ENCODE data around the gene CPED1.

CPED1 gene

DNA sequence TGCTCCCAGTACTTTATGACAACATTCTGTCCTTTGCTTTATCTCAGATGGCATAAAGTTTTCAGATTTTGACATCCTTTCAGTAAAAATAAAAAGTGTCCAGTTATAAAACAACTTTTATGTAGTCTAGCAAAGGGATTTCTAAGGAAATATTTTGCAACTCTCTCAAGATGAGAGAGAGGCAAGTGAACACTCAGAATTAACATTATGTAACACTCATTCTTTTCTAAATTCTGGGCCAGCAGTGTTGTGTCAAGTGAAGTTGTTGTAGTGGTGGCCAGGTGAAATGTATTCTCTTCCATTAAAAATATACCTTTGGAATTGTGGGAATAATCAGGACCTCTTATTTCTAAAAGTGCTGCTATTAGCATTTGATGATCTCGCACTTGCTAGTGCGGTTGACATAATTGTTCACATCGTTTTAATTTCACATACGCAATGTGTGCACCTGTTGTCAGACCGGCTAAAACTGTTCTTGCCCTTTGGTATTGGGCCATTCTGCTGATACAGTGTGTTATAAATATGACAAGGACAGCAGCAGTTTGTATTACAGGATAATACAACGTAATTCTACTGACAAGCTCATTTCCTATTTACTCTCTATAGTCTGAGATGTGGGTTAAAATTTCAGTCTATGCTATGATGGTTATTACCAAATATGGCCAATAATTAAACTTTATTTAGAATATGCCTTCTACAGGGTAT, 23.8 kb downstream of the CPED1 start:
- no peaks in the 10 kb centered on the region for H3K9me3 Mint-ChIP-seq
- ATAC-seq, result no peak

DNA sequence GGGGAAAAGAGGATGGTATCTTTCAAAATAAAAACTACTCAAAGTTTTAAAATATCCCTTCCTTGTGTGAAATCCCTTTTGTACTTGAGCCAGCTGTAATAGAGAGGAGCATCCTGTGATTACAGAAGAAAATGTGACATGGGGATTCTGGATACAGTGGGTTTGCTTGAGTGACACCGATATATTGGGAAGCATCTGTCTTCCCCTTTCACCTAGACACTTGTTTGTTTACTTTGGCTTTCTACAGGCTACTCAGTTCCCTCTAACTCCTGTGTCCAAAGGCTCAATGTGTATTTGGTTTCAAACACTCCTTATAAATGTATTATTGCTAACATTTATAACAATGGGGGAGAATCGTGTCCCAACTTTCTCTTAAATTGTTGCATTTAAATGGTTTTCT, 24.4 kb downstream of the CPED1 start:
- Mint-ChIP-seq H3K4me1 (no peaks in the 10 kb centered on the region), H3K9me3 (no peaks in the 10 kb centered on the region), H3K36me3 (ENCODE audit: low read depth) (no peaks in the 10 kb centered on the region), H3K27ac (no peak overlapping the region), H3K27me3 (peaks cover 6% of the 10 kb centered on the region), H3K4me3 (no peak overlapping the region)
- ATAC-seq, result no peak
- DNase-seq, result no peak

More for the DNA sequence above, 23.8 kb downstream of the CPED1 start:
- no peaks in the 10 kb centered on the region for H3K36me3 Mint-ChIP-seq (ENCODE audit: low read depth)
- no peaks in the 10 kb centered on the region for H3K4me1 Mint-ChIP-seq
- no peak for DNase-seq
- H3K27ac Mint-ChIP-seq, result no peak overlapping the region
- H3K4me3 Mint-ChIP-seq, result no peak overlapping the region
- H3K27me3 Mint-ChIP-seq, result peaks cover 6% of the 10 kb centered on the region

- no peak for DNase-seq
- Mint-ChIP-seq H3K4me3 (no peak overlapping the region), H3K27me3 (no peaks in the 10 kb centered on the region), H3K36me3 (ENCODE audit: low read depth) (no peaks in the 10 kb centered on the region), H3K4me1 (no peaks in the 10 kb centered on the region), H3K27ac (no peak overlapping the region), H3K9me3 (no peaks in the 10 kb centered on the region)
- ATAC-seq, result no peak
Measured at GRCh38 chr7:121015560-121015959, 27.0 kb downstream of the CPED1 start.

DNA sequence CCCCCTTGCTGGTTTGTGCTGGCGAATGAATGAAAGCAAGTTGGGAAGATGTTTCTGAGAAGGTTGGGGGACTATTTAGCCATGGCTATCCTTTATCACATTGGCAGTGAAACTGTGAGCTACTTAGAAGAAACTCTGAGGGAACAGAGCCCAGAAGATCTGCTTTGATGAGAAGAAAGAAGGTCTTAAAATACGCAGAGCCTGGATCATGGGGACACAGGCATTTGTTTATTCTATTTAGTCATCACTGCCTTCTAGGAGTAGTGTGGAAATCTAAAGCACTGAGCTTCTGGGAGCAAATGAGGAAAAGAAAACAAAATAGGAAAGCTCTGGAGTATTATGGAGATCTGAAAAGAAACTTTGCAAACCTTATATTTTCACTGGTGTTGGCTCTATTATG, 28.5 kb downstream of the CPED1 start:
- Mint-ChIP-seq H3K4me1 (no peaks in the 10 kb centered on the region), H3K27me3 (no peaks in the 10 kb centered on the region), H3K9me3 (no peaks in the 10 kb centered on the region), H3K27ac (no peak overlapping the region), H3K4me3 (no peak overlapping the region), H3K36me3 (ENCODE audit: low read depth) (no peaks in the 10 kb centered on the region)
- DNase-seq (no peak), ATAC-seq (no peak)

- Mint-ChIP-seq H3K27me3 (no peaks in the 10 kb centered on the region), H3K27ac (no peak overlapping the region), H3K4me1 (no peaks in the 10 kb centered on the region), H3K4me3 (no peak overlapping the region), H3K36me3 (ENCODE audit: low read depth) (no peaks in the 10 kb centered on the region), H3K9me3 (no peaks in the 10 kb centered on the region)
- ATAC-seq (no peak), DNase-seq (no peak)
Measured at GRCh38 chr7:121017586-121017985, 29.1 kb downstream of the CPED1 start.

- no peak overlapping the region for H3K4me3 Mint-ChIP-seq
- H3K27ac Mint-ChIP-seq, result no peak overlapping the region
- DNase-seq (no peak), ATAC-seq (no peak)
- no peaks in the 10 kb centered on the region for H3K9me3 Mint-ChIP-seq
- H3K27me3 Mint-ChIP-seq, result no peaks in the 10 kb centered on the region
- H3K4me1 Mint-ChIP-seq, result no peaks in the 10 kb centered on the region
- H3K36me3 Mint-ChIP-seq (ENCODE audit: low read depth), result no peaks in the 10 kb centered on the region
Measured at GRCh38 chr7:121019018-121019417, 30.5 kb downstream of the CPED1 start.

DNA sequence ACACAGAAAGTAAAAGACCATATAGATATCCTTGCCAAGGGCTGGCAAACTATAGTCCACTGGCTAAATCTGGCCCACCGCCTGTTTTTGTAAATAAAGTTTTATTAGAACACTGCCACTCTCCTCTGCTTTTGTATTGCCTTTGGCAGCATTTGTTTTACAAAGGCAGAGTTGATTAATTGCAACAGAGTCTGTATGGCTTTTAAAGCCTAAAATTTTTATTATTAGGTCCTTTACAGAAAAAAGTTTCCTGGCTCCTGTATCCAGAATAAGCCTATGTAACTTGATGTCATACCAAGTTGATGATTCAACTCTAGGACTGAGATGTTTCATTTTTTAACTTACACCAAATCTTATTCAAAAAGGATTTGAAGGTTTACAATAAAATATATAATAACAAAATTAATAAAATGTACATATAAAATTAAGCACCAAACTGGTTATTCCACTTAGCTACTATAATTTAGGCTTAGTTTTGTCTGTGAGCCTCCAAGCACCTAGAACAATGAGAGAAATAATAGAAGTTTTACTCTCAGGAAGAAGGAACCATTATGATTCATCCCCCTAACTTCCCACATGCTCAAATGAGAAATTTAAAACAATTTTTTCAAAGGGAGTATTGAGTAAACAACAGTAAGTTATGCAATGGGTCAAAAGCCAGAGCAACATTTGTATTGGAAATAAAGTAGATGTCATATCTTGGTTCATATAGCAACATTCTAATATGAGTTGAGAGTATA, 31.9 kb downstream of the CPED1 start:
- ATAC-seq, result no peak
- Mint-ChIP-seq H3K9me3 (no peaks in the 10 kb centered on the region), H3K27me3 (no peaks in the 10 kb centered on the region), H3K36me3 (ENCODE audit: low read depth) (no peaks in the 10 kb centered on the region), H3K4me1 (no peaks in the 10 kb centered on the region), H3K27ac (no peak overlapping the region), H3K4me3 (no peak overlapping the region)
- DNase-seq, result no peak

DNA sequence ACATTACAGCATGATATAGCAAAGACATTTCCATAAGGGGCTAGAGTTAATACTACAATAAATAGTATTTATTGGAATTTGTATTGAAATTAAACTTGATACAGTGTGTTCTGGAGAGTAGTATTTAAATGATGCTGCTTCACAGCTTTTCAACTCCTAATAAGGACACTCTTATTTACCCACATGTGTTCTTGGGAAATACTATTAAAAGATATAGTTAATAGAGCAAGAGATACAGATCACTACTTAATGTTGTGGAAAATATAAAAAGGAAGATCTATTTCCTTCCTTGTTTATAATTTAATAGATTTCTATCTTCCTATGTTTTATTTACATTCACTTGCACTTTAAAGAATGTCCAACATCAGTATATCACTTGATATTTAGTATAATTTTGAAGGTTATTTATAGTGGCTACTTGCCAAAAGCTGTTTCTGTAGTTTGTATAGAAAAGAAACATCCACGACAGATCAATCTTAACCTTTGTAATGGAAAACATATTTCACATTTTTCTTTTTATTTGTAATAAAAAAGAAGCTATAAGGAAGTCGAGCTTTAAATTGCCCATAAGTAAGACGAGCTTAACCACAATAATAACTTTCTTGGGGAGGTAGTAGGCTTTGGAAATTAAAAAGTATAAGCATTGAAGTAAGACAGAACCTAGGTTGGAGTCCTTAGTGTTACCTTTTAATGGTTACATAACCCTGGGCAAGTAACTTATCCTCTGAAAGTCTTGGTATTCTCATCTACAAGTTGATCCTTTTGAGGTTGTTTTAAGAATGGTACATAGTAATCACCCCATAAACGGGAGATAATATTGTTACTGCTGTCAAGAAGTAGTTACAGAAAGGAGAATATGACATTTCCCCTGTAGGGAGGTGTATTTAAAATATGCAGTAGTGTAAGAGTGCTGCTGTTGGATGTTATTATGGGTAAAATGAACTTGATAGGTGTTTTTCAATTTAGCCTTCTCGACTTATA, 32.8 kb downstream of the CPED1 start:
- H3K4me1 Mint-ChIP-seq, result peaks cover under 1% of the 10 kb centered on the region
- no peak for ATAC-seq
- H3K27me3 Mint-ChIP-seq, result peaks cover 2% of the 10 kb centered on the region
- peaks cover 3% of the 10 kb centered on the region for H3K9me3 Mint-ChIP-seq
- no peak overlapping the region for H3K4me3 Mint-ChIP-seq
- DNase-seq, result no peak
- no peaks in the 10 kb centered on the region for H3K36me3 Mint-ChIP-seq (ENCODE audit: low read depth)
- H3K27ac Mint-ChIP-seq, result no peak overlapping the region

GRCh38 chr7:121023194-121023593, 34.7 kb downstream of the CPED1 start:
- Mint-ChIP-seq H3K9me3 (peaks cover 3% of the 10 kb centered on the region), H3K27ac (no peak overlapping the region), H3K36me3 (ENCODE audit: low read depth) (no peaks in the 10 kb centered on the region), H3K4me3 (no peak overlapping the region), H3K27me3 (peaks cover 2% of the 10 kb centered on the region), H3K4me1 (peaks cover 2% of the 10 kb centered on the region)
- DNase-seq (no peak), ATAC-seq (no peak)

DNA sequence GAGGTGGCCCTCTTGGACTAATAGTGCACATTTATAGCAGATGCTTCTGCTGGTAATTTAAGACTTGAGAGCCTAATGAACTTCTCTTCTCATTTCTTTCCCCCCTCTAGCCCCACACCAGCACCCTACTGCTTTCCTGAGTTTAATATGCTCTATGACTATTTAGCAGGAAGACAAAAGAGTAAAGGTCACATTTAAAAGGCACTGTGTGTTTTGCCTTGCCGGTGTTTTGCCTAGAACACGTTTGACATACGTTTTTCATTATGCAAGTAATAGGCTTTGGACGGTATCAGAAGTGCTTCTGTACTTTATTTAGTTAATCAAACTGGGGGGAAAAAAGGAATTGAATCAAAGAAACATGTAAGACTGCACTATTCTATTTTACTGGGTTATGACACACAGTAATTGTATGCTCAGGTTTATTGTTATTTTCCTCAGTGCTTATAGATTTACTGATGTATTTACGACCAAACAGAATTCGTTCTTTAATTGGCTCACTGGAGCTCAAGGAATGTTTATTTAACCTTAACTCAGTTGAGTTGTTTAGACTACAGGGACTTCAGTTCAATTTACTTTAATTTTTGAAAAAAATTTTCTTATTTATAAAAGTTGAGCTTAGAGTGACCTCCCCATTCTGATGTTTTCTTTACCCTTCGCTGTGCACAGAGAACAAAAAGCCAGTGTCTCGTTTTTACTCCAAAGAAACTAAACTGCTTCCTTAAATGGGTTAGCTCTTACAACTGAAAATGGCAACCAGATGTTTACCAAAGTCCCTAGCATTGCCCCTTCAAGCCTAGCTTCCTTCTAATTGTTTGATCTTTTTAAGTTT, 35.4 kb downstream of the CPED1 start:
- DNase-seq, result no peak
- H3K9me3 Mint-ChIP-seq, result peaks cover 3% of the 10 kb centered on the region
- H3K27ac Mint-ChIP-seq, result no peak overlapping the region
- peaks cover 5% of the 10 kb centered on the region for H3K27me3 Mint-ChIP-seq
- no peak overlapping the region for H3K4me3 Mint-ChIP-seq
- ATAC-seq, result no peak
- no peaks in the 10 kb centered on the region for H3K36me3 Mint-ChIP-seq (ENCODE audit: low read depth)
- peaks cover 2% of the 10 kb centered on the region for H3K4me1 Mint-ChIP-seq

DNA sequence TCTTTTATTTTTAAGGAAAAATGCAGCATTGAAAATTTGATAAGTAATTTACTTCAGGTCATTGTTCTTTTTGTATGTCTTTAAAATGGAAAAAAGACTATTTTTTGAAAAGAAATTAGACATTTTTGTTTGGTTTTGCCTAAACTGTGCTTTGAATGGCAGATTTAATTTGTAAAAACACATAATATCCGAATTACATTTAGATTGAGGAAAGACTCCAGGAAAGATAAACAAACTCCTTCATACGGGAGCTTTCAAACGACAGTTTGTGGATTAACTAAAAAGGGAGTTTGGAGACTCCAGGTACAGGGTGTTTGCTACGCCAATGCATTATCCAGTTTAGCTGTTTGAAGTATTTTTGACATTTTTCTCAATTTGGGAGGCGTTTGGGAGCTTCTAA, 36.1 kb downstream of the CPED1 start:
- Mint-ChIP-seq H3K9me3 (peaks cover 3% of the 10 kb centered on the region), H3K27me3 (peaks cover 5% of the 10 kb centered on the region), H3K4me1 (peaks cover 2% of the 10 kb centered on the region), H3K36me3 (ENCODE audit: low read depth) (no peaks in the 10 kb centered on the region), H3K27ac (no peak overlapping the region), H3K4me3 (no peak overlapping the region)
- DNase-seq (no peak), ATAC-seq (no peak)

DNA sequence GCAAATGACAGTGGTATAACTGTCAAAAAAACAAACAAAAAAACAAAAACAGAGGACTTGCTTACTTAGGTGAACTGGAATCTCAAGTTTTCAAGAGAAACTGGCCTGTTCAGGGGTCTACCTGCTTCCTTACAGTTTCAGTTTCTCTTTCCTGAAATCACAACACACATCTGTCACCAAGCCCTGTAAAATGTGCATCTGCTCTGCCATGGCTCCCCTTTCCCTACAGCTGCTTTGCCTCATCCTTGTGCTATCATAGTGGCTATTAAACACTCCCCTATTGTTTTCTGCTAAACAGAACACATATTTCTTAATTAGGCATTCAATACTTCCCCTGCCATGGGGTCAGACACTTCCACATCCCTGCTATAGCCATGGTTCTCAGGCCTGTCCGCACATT, 37.6 kb downstream of the CPED1 start:
- ATAC-seq (no peak), DNase-seq (no peak)
- H3K36me3 Mint-ChIP-seq (ENCODE audit: low read depth), result no peaks in the 10 kb centered on the region
- H3K4me1 Mint-ChIP-seq, result peaks cover 2% of the 10 kb centered on the region
- peaks cover 5% of the 10 kb centered on the region for H3K27me3 Mint-ChIP-seq
- no peak overlapping the region for H3K27ac Mint-ChIP-seq
- no peak overlapping the region for H3K4me3 Mint-ChIP-seq
- H3K9me3 Mint-ChIP-seq, result peaks cover 3% of the 10 kb centered on the region

GRCh38 chr7:121026577-121027111, 38.1 kb downstream of the CPED1 start:
- DNase-seq, result no peak
- Mint-ChIP-seq H3K27ac (no peak overlapping the region), H3K4me1 (peaks cover 2% of the 10 kb centered on the region), H3K9me3 (peaks cover 3% of the 10 kb centered on the region), H3K27me3 (peaks cover 5% of the 10 kb centered on the region), H3K36me3 (ENCODE audit: low read depth) (no peaks in the 10 kb centered on the region), H3K4me3 (no peak overlapping the region)
- no peak for ATAC-seq
